Natural killer cell (primary cell): Measurements from ENCODE around the gene CLDN8. TPM values are rescaled to one million over a fixed set of nuclear protein-coding genes. Genes with fewer than 3 reads are reported as not detected.

Experiments
- ATAC-seq, 3 donors: fragments of 150-1000 bp in 2 of 3; fragments of 200-7000 bp in 1 of 3; cut with Tn5 transposase; 1 replicate in 1 of 3; 2 replicates in 2 of 3; pipeline ENCODE4 v1.10.0; 2021; ENCODE audit warnings: mild to moderate bottlenecking in 2 of 3, moderate library complexity in 2 of 3
- DNase-seq, 2 donors: peaks; one replicate each; pipeline versions ENCODE4 v3.0.0 to v3.0.0-alpha.2; 2013 to 2021; ENCODE audit warnings: mixed read lengths in 1 of 2
- H3K27ac ChIP-seq: one replicate; pipeline ENCODE4 v1.5.1; 2013; ENCODE audit warnings: mild to moderate bottlenecking, low read length
- H3K27me3 ChIP-seq: one replicate; pipeline ENCODE4 v1.6.1; 2013; ENCODE audit warnings: low read length; ENCODE audit not compliant: control insufficient read depth, insufficient read depth
- H3K36me3 ChIP-seq: one replicate; pipeline ENCODE4 v1.6.1; 2013; ENCODE audit warnings: low read length; ENCODE audit not compliant: control insufficient read depth, insufficient read depth
- H3K4me1 ChIP-seq: one replicate; pipeline ENCODE4 v1.6.1; 2013; ENCODE audit warnings: low read length; ENCODE audit not compliant: control insufficient read depth, insufficient read depth
- H3K4me3 ChIP-seq: one replicate; pipeline ENCODE4 v1.5.1; 2013; ENCODE audit warnings: low read length
- H3K9me3 ChIP-seq: one replicate; pipeline ENCODE4 v1.6.1; 2013; ENCODE audit warnings: low read length; ENCODE audit not compliant: control insufficient read depth, insufficient read depth
- H3K27ac Mint-ChIP-seq, 2 donors: one replicate each; pipeline ENCODE4 v1.8.0; 2022; ENCODE audit warnings: mild to moderate bottlenecking in 2 of 2, mixed read lengths in 2 of 2, moderate library complexity in 1 of 2
- H3K27me3 Mint-ChIP-seq, 2 donors: one replicate each; pipeline ENCODE4 v1.8.0; 2022; ENCODE audit warnings: low read depth in 2 of 2, mixed read lengths in 2 of 2
- H3K36me3 Mint-ChIP-seq: one replicate; pipeline ENCODE4 v1.8.0; 2022; ENCODE audit warnings: mixed read lengths
- H3K4me1 Mint-ChIP-seq, 2 donors: one replicate each; pipeline ENCODE4 v1.8.0; 2022; ENCODE audit warnings: mixed read lengths in 2 of 2
- H3K4me3 Mint-ChIP-seq: one replicate; pipeline ENCODE4 v1.8.0; 2022; ENCODE audit warnings: mild to moderate bottlenecking, moderate library complexity, mixed read lengths
- H3K9me3 Mint-ChIP-seq, 2 donors: one replicate each; pipeline ENCODE4 v1.8.0; 2022; ENCODE audit warnings: mixed read lengths in 2 of 2
- CTCF ChIP-seq: fragments of 200-600 bp; IDR thresholded peaks from one replicate; pipeline ENCODE4 v1.8.0; 2022; ENCODE audit warnings: antibody characterized with exemption
- WGBS: methylation state at CpG from one replicate; pipeline ENCODE4 v1.1.7; 2013; ENCODE audit warnings: missing lambda C conversion rate; ENCODE audit not compliant: insufficient coverage; 5-methylcytosine and 5-hydroxymethylcytosine counted together
- intact Hi-C: fragments of 100-400 bp; cut with micrococcal nuclease; formaldehyde crosslinking; loops from one replicate; pipeline ENCODE4 v1.14.2; 2022
- total RNA-seq, 4 donors: library from RNA; stranded (reverse); fragments of 120-200 nt in 1 of 4; gene quantifications; one replicate each; pipeline versions ENCODE4 v1.2.3 to v1.2.4, GENCODE V29; 2013 to 2022

CLDN8 gene
- total RNA-seq, 3 donors from 2014 or later (not counting 1 experiment from before 2014, with no cell fraction given): not detected

GRCh38 chr21:30189773-30190172, 26.1 kb downstream of the CLDN8 start:
- H3K4me3 ChIP-seq: no peak overlapping the region
- H3K9me3 Mint-ChIP-seq: peaks cover 11 to 12% of the 10 kb centered on the region in 2 donors
- TF ChIP-seq CTCF: no peak
- DNase-seq (no peak), ATAC-seq (no peak)
- H3K27me3 ChIP-seq: no peaks in the 10 kb centered on the region
- 73% methylated on average over 1 of the region's 3 CpGs for WGBS
- H3K36me3 ChIP-seq: no peaks in the 10 kb centered on the region
- no peaks in the 10 kb centered on the region for H3K4me1 ChIP-seq
- no peaks in the 10 kb centered on the region for H3K4me1 Mint-ChIP-seq
- no peaks in the 10 kb centered on the region for H3K9me3 ChIP-seq
- no peaks in the 10 kb centered on the region for H3K36me3 Mint-ChIP-seq
- H3K27me3 Mint-ChIP-seq: no peaks in the 10 kb centered on the region
- H3K4me3 Mint-ChIP-seq: no peak overlapping the region
- H3K27ac Mint-ChIP-seq: no peak overlapping the region
- no peak overlapping the region for H3K27ac ChIP-seq
- intact Hi-C loops: no loop called here

- Mint-ChIP-seq H3K36me3 (no peaks in the 10 kb centered on the region), H3K4me1 (no peaks in the 10 kb centered on the region), H3K4me3 (no peak overlapping the region), H3K27ac (no peak overlapping the region), H3K9me3 (peaks cover 6 to 8% of the 10 kb centered on the region in 2 donors), H3K27me3 (no peaks in the 10 kb centered on the region)
- Histone ChIP-seq H3K27ac (no peak overlapping the region), H3K27me3 (no peaks in the 10 kb centered on the region), H3K4me3 (no peak overlapping the region), H3K36me3 (no peaks in the 10 kb centered on the region), H3K9me3 (no peaks in the 10 kb centered on the region), H3K4me1 (no peaks in the 10 kb centered on the region)
- 86% methylated on average over 1 of the region's 2 CpGs for WGBS
- ATAC-seq: no peak
- TF ChIP-seq CTCF: no peak
- no peak for DNase-seq
- intact Hi-C loops: no loop called here
Measured at GRCh38 chr21:30186242-30186641, 29.7 kb downstream of the CLDN8 start.

GRCh38 chr21:30168086-30168485, 47.8 kb downstream of the CLDN8 start:
- Mint-ChIP-seq H3K36me3 (no peaks in the 10 kb centered on the region), H3K9me3 (peaks cover 12 to 18% of the 10 kb centered on the region in 2 donors), H3K4me3 (no peak overlapping the region), H3K27me3 (no peaks in the 10 kb centered on the region), H3K4me1 (no peaks in the 10 kb centered on the region), H3K27ac (no peak overlapping the region)
- intact Hi-C loops: no loop called here
- TF ChIP-seq CTCF: no peak
- Histone ChIP-seq H3K27me3 (no peaks in the 10 kb centered on the region), H3K27ac (no peak overlapping the region), H3K36me3 (no peaks in the 10 kb centered on the region), H3K9me3 (no peaks in the 10 kb centered on the region), H3K4me1 (no peaks in the 10 kb centered on the region), H3K4me3 (no peak overlapping the region)
- ATAC-seq: no peak
- 98% methylated on average over 3 of the region's 3 CpGs for WGBS
- DNase-seq: no peak

- Mint-ChIP-seq H3K27ac (no peak within 1 kb of the TSS), H3K4me3 (no peak within 1 kb of the TSS), H3K9me3 (peaks cover 12 to 15% of the 10 kb centered on the region in 2 donors), H3K27me3 (no peaks in the 10 kb centered on the region), H3K4me1 (no peaks in the 10 kb centered on the region), H3K36me3 (no peaks in the 10 kb centered on the region)
- no peaks in the 10 kb centered on the region for H3K27me3 ChIP-seq
- WGBS: 85% methylated on average over 1 of the region's 1 CpG
- no peaks in the 10 kb centered on the region for H3K9me3 ChIP-seq
- no peaks in the 10 kb centered on the region for H3K36me3 ChIP-seq
- no peaks in the 10 kb centered on the region for H3K4me1 ChIP-seq
- DNase-seq (no peak), ATAC-seq (no peak)
- intact Hi-C loops: no loop called here
- H3K27ac ChIP-seq: no peak within 1 kb of the TSS
- no peak for TF ChIP-seq CTCF
- no peak within 1 kb of the TSS for H3K4me3 ChIP-seq
Measured at GRCh38 chr21:30166705-30167104, 49.2 kb downstream of the CLDN8 start, which contains the start of gene CLDN17. TSS of gene CLDN17 (minus strand) at chr21:30166805. CDS start at chr21:30166617, 188 bp downstream.
